GM12878 (cell line): ENCODE data around the gene P2RX6. TPM values are rescaled to one million over a fixed set of nuclear protein-coding genes. Genes with fewer than 3 reads are reported as not detected.

ENCODE experiments used
- BMI1 ChIP-seq: fragments of 450-650 bp; IDR thresholded peaks from 2 replicates; pipeline ENCODE4 v1.6.1; 2016; ENCODE audit warnings: mild to moderate bottlenecking, moderate library complexity, borderline replicate concordance
- CHD2 ChIP-seq: IDR thresholded peaks from 2 replicates; pipeline ENCODE4 v1.6.1; 2011; ENCODE audit warnings: low read depth, low read length, improper control_type of control experiment, borderline replicate concordance
- CREM ChIP-seq: IDR thresholded peaks from 2 replicates; pipeline ENCODE4 v1.6.1; 2014; ENCODE audit warnings: antibody characterized with exemption, low read depth
- FOS ChIP-seq: IDR thresholded peaks from 3 replicates; pipeline ENCODE4 v1.6.1; 2011; ENCODE audit warnings: borderline replicate concordance; ENCODE audit not compliant: insufficient read length; ENCODE audit errors: extremely low read depth
- HCFC1 ChIP-seq: fragments of 150-350 bp; IDR thresholded peaks from 2 replicates; pipeline ENCODE4 v1.6.1; 2014; ENCODE audit warnings: low read length
- HDGF ChIP-seq: fragments of 450-650 bp; IDR thresholded peaks from 2 replicates; pipeline ENCODE4 v1.6.1; 2016; ENCODE audit warnings: antibody characterized with exemption
- MYB ChIP-seq: fragments of 150-350 bp; IDR thresholded peaks from 2 replicates; pipeline ENCODE4 v1.6.1; 2014; ENCODE audit warnings: mild to moderate bottlenecking, low read depth, low read length, borderline replicate concordance
- NR2C2 ChIP-seq: IDR thresholded peaks from 2 replicates; pipeline ENCODE4 v1.6.1; 2011; ENCODE audit warnings: borderline replicate concordance, low read depth; ENCODE audit not compliant: control insufficient read depth, insufficient read length
- NR2F1 ChIP-seq: fragments of 450-650 bp; conservative IDR thresholded peaks from 2 replicates; pipeline ENCODE4 v1.6.1; 2017; ENCODE audit warnings: mild to moderate bottlenecking
- POLR2AphosphoS5 ChIP-seq: IDR thresholded peaks from 2 replicates; pipeline ENCODE4 v1.6.1; 2011; ENCODE audit warnings: mild to moderate bottlenecking, low read length, inconsistent platforms
- TAF1 ChIP-seq: IDR thresholded peaks from 2 replicates; pipeline ENCODE4 v1.6.1; 2011; ENCODE audit warnings: mild to moderate bottlenecking, low read depth, low read length, borderline replicate concordance
- TCF3 ChIP-seq: IDR thresholded peaks from 2 replicates; pipeline ENCODE4 v1.6.1; 2012; ENCODE audit warnings: low read depth, mild to moderate bottlenecking, low read length, borderline replicate concordance; ENCODE audit not compliant: insufficient read depth
- polyA plus RNA-seq, 11 experiments: library from polyadenylated mRNA; depleted of rRNA in 4 of 11; unstranded in 6 of 11; stranded (reverse) in 5 of 11; fragments of >200 nt; fragmentation: Nextera tagmentation in 4 of 11; fragmentation: Illumina TruSeq in 1 of 11; extraction: Ambion mirVana in 4 of 11; extraction: Trizol in 1 of 11; gene quantifications; 1 replicate in 1 of 11; 2 replicates in 10 of 11; pipeline versions ENCODE4 v1.2.1 to v1.2.3, GENCODE V29; 2011 to 2016; ENCODE audit warnings: inconsistent platforms in 2 of 11, missing spikeins in 2 of 11, low read depth in 1 of 11
- total RNA-seq, 4 experiments: library from RNA; depleted of rRNA in 3 of 4; stranded (reverse); fragments of >200 nt in 3 of 4; fragmentation: Illumina TruSeq in 1 of 4; extraction: Trizol in 1 of 4; gene quantifications; 2 replicates each; pipeline versions ENCODE4 v1.2.1 to v1.2.3, GENCODE V29; 2013 to 2021
- TF ChIP-seq, protein P1 (sequence below): fragments of 450-650 bp; IDR thresholded peaks from 2 replicates; pipeline ENCODE4 v1.6.1; 2017; ENCODE audit warnings: mild to moderate bottlenecking, moderate library complexity
- TF ChIP-seq, protein P2 (sequence below): fragments of 450-650 bp; IDR thresholded peaks from 2 replicates; pipeline ENCODE4 v1.6.1; 2017; ENCODE audit warnings: mild to moderate bottlenecking
- TF ChIP-seq, protein P3 (sequence below): fragments of 450-650 bp; IDR thresholded peaks from 2 replicates; pipeline ENCODE4 v1.6.1; 2017; ENCODE audit warnings: mild to moderate bottlenecking, moderate library complexity
- TF ChIP-seq, protein P4 (sequence below): fragments of 450-650 bp; IDR thresholded peaks from 2 replicates; pipeline ENCODE4 v1.6.1; 2014; ENCODE audit warnings: mild to moderate bottlenecking

P2RX6 gene
- total and polyA plus RNA-seq, 10 of the 15 experiments (the other 5 are each of a cell fraction or from before 2014, with no cell fraction given) = 0.03 to 0.21 (median 0.07) TPM; not detected in 5

DNA sequence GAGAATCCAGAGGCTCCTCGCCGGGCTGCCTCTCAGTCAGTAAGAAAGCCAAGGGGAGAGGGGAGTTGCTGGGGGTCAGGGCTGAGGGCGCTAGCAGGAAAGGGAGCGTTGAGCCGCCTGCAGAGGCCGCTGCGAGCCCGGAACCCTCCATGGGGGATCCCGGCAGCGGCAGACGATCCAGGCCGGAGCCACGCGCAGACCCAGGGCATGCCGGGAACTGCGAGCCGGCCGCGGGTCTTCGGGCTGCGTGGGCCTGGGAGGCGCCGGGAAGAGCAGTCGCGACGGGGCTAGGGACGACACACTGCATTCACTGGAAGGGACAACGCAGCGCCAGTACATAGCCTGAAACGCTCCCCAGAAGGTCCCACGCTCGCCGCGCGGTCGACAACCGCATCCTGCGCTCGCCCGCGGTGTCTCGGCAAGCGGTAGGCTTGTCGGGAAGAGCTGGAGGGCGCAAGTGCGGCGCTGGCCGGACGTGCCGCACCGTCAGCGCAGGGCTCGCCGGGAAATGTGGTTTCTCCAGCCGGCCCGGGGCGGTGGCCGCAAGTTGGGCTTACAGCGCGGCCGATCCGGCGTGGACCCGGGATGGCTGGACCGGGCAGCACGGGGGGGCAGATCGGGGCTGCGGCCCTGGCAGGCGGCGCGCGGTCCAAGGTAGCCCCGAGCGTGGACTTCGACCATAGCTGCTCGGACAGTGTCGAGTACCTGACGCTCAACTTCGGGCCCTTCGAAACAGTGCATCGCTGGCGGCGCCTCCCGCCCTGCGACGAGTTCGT, 33.0 kb upstream of the P2RX6 start, which contains the start of gene LZTR1 (continued):
- TF ChIP-seq BMI1 (no peak), CREM (peak; percentile 82), NR2F1 (peak; percentile 56; the same call in 1 of the 2 replicates), MYB (0 out of 2 replicates have a peak, but pooled peaks have one; percentile 24), HDGF (peak; percentile 41; the same call in 1 of the 2 replicates), TAF1 (peak; percentile 47; the same call in 1 of the 2 replicates), NR2C2 (no peak), CHD2 (peak; percentile 72; the same call in 1 of the 2 replicates), FOS (no peak), HCFC1 (peak; percentile 81), TCF3 (no peak), POLR2AphosphoS5 (peak; percentile 94)
- TF ChIP-seq, protein P1, sequence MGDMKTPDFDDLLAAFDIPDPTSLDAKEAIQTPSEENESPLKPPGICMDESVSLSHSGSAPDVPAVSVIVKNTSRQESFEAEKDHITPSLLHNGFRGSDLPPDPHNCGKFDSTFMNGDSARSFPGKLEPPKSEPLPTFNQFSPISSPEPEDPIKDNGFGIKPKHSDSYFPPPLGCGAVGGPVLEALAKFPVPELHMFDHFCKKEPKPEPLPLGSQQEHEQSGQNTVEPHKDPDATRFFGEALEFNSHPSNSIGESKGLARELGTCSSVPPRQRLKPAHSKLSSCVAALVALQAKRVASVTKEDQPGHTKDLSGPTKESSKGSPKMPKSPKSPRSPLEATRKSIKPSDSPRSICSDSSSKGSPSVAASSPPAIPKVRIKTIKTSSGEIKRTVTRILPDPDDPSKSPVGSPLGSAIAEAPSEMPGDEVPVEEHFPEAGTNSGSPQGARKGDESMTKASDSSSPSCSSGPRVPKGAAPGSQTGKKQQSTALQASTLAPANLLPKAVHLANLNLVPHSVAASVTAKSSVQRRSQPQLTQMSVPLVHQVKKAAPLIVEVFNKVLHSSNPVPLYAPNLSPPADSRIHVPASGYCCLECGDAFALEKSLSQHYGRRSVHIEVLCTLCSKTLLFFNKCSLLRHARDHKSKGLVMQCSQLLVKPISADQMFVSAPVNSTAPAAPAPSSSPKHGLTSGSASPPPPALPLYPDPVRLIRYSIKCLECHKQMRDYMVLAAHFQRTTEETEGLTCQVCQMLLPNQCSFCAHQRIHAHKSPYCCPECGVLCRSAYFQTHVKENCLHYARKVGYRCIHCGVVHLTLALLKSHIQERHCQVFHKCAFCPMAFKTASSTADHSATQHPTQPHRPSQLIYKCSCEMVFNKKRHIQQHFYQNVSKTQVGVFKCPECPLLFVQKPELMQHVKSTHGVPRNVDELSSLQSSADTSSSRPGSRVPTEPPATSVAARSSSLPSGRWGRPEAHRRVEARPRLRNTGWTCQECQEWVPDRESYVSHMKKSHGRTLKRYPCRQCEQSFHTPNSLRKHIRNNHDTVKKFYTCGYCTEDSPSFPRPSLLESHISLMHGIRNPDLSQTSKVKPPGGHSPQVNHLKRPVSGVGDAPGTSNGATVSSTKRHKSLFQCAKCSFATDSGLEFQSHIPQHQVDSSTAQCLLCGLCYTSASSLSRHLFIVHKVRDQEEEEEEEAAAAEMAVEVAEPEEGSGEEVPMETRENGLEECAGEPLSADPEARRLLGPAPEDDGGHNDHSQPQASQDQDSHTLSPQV = no peak
- TF ChIP-seq, protein P2, sequence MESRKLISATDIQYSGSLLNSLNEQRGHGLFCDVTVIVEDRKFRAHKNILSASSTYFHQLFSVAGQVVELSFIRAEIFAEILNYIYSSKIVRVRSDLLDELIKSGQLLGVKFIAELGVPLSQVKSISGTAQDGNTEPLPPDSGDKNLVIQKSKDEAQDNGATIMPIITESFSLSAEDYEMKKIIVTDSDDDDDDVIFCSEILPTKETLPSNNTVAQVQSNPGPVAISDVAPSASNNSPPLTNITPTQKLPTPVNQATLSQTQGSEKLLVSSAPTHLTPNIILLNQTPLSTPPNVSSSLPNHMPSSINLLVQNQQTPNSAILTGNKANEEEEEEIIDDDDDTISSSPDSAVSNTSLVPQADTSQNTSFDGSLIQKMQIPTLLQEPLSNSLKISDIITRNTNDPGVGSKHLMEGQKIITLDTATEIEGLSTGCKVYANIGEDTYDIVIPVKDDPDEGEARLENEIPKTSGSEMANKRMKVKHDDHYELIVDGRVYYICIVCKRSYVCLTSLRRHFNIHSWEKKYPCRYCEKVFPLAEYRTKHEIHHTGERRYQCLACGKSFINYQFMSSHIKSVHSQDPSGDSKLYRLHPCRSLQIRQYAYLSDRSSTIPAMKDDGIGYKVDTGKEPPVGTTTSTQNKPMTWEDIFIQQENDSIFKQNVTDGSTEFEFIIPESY = no peak
- TF ChIP-seq, protein P3, sequence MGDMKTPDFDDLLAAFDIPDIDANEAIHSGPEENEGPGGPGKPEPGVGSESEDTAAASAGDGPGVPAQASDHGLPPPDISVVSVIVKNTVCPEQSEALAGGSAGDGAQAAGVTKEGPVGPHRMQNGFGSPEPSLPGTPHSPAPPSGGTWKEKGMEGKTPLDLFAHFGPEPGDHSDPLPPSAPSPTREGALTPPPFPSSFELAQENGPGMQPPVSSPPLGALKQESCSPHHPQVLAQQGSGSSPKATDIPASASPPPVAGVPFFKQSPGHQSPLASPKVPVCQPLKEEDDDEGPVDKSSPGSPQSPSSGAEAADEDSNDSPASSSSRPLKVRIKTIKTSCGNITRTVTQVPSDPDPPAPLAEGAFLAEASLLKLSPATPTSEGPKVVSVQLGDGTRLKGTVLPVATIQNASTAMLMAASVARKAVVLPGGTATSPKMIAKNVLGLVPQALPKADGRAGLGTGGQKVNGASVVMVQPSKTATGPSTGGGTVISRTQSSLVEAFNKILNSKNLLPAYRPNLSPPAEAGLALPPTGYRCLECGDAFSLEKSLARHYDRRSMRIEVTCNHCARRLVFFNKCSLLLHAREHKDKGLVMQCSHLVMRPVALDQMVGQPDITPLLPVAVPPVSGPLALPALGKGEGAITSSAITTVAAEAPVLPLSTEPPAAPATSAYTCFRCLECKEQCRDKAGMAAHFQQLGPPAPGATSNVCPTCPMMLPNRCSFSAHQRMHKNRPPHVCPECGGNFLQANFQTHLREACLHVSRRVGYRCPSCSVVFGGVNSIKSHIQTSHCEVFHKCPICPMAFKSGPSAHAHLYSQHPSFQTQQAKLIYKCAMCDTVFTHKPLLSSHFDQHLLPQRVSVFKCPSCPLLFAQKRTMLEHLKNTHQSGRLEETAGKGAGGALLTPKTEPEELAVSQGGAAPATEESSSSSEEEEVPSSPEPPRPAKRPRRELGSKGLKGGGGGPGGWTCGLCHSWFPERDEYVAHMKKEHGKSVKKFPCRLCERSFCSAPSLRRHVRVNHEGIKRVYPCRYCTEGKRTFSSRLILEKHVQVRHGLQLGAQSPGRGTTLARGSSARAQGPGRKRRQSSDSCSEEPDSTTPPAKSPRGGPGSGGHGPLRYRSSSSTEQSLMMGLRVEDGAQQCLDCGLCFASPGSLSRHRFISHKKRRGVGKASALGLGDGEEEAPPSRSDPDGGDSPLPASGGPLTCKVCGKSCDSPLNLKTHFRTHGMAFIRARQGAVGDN = peak; percentile 98
- TF ChIP-seq, protein P4, sequence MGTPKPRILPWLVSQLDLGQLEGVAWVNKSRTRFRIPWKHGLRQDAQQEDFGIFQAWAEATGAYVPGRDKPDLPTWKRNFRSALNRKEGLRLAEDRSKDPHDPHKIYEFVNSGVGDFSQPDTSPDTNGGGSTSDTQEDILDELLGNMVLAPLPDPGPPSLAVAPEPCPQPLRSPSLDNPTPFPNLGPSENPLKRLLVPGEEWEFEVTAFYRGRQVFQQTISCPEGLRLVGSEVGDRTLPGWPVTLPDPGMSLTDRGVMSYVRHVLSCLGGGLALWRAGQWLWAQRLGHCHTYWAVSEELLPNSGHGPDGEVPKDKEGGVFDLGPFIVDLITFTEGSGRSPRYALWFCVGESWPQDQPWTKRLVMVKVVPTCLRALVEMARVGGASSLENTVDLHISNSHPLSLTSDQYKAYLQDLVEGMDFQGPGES = no peak; the same call in 1 of the 2 replicates
